ENCODE results near the gene ATXN7L3. TPM values are rescaled to one million over a fixed set of nuclear protein-coding genes. Genes with fewer than 3 reads are reported as not detected.
"Not testable (repeated sequence)": the region's sequence is repeated elsewhere in the genome, so short reads cannot be mapped to it uniquely, and the experiment has no call there.

The ATXN7L3 gene
- total and polyA plus RNA-seq, 10 of the 15 experiments (the other 5 are each of a cell fraction or from before 2014, with no cell fraction given) = 0.71 to 78.7 (median 32.7) TPM

- in situ Hi-C loops (cut with MboI) (no loop called here), intact Hi-C loops (cut with micrococcal nuclease; ENCODE audit: unreplicated experiment) (no loop called here)
- H3K9me3 ChIP-seq (replicated peaks; ENCODE audit: control insufficient read depth, insufficient read depth, low read length) = no peaks in the 10 kb centered on the region
- SMC1A ChIA-PET (ENCODE audit: uncharacterized antibody, unreplicated experiment) = interaction anchor here (0.7 to 2.4 kb wide), 6 partner anchors 11 to 100 kb away, joined by 4 to 9 read pairs (median 6); no protein-coding TSS in a partner anchor
- no peak overlapping the region for H3K27ac ChIP-seq (ENCODE audit: control insufficient read depth, insufficient read depth)
- no peak overlapping the region for H3K4me2 ChIP-seq (ENCODE audit: control insufficient read depth, insufficient read depth)
- no peak for FAIRE-seq
- RAD21 ChIA-PET (ENCODE audit: unreplicated experiment) = interaction anchor here (1.6 to 2.1 kb wide), 2 partner anchors 27 to 32 kb away, joined by 6 to 16 read pairs; partner anchors contain the start of gene UBTF
- H3K4me3 ChIP-seq = no peak overlapping the region
- no peaks in the 10 kb centered on the region for H3K36me3 ChIP-seq (ENCODE audit: control insufficient read depth in 2 of 2, insufficient read depth in 2 of 2, low read length in 1 of 2)
- POLR2A ChIA-PET = interaction anchor here (0.5 to 3.0 kb wide), 6 partner anchors 11 to 721 kb away, joined by 3 to 26 read pairs (median 4); partner anchors contain the start of gene C1QL1
- TF ChIP-seq RBBP5 (conservative IDR thresholded peaks at IDR 0.05) = no peak
- peaks cover 36% of the 10 kb centered on the region for H3K4me1 ChIP-seq (ENCODE audit: control insufficient read depth, insufficient read depth, low read length)
- WGBS (ENCODE audit: insufficient coverage, insufficient replicate concordance, low lambda C conversion rate, missing lambda C conversion rate) = 91% methylated on average over 7 of the region's 7 CpGs
- no peak for DNase-seq (ENCODE audit: low read depth, low spot score)
- H3K9ac ChIP-seq (ENCODE audit: control insufficient read depth, insufficient read depth, low read length) = no peak overlapping the region
- no peak overlapping the region for H2AFZ ChIP-seq (ENCODE audit: control insufficient read depth, low read depth, low read length)
- CTCF ChIA-PET = interaction anchor here (0.9 to 2.1 kb wide), 6 partner anchors 26 to 84 kb away, joined by 3 to 11 read pairs (median 6); no protein-coding TSS in a partner anchor
- no peaks in the 10 kb centered on the region for H3K79me2 ChIP-seq (ENCODE audit: control insufficient read depth, insufficient read depth, low read length)
- no TSS peak for BruUV-seq (replicated peaks)
- ATAC-seq = no peak
- H3K27me3 ChIP-seq (replicated peaks in 1 of 2; ENCODE audit: control insufficient read depth in 2 of 2, insufficient read depth in 2 of 2, low read length in 1 of 2) = no peaks in the 10 kb centered on the region
- H4K20me1 ChIP-seq (ENCODE audit: control insufficient read depth, insufficient read depth) = no peaks in the 10 kb centered on the region
These were observed 47.8 kb upstream of the ATXN7L3 start for GRCh38 chr17:44247440-44247841.

DNA sequence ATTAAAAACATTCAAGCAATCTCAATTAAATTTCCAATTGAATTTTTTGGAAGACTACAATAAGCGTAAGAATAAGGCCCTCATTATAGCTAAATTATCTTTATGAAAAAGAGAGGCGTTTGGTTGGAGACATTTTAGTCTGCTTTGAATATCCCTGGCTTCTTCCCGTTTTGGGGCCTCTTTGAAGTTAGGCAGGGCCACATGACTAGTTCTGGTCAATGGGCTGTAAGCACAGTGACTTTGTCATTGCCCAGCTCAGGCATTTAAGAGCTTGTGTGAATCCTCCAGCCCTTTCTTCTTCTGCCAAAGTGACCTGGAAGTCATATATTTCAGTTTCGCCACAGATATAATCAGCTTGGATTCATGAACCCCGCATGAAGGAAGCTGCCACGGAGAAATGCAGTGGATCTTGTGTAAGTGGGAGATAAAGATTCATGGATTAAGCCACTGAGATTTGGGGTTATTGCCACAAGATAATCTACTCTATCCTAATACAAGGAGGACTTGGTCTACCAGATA is 41.5 kb upstream of the ATXN7L3 start:
- H3K79me2 ChIP-seq (ENCODE audit: control insufficient read depth, insufficient read depth, low read length) = no peaks in the 10 kb centered on the region
- no peak for FAIRE-seq
- BruUV-seq (replicated peaks) = no TSS peak
- CTCF ChIA-PET = interaction anchor here (1.7 kb wide), 1 partner anchor 19 kb away, joined by 4 read pairs; no protein-coding TSS in a partner anchor
- peak; percentile 34; the same call in 1 of the 3 replicates for ATAC-seq
- 76% methylated on average over 6 of the region's 6 CpGs for WGBS (ENCODE audit: insufficient coverage, insufficient replicate concordance, low lambda C conversion rate, missing lambda C conversion rate)
- SMC1A ChIA-PET (ENCODE audit: uncharacterized antibody, unreplicated experiment) = interaction anchor here (0.6 to 0.8 kb wide), 3 partner anchors 10 to 95 kb away, joined by 3 to 5 read pairs (median 3); no protein-coding TSS in a partner anchor
- H4K20me1 ChIP-seq (ENCODE audit: control insufficient read depth, insufficient read depth) = no peaks in the 10 kb centered on the region
- POLR2A ChIA-PET = no interaction called here
- no peak overlapping the region; the same call in 1 of the 2 replicates for H3K9ac ChIP-seq (ENCODE audit: control insufficient read depth, insufficient read depth, low read length)
- H3K9me3 ChIP-seq (replicated peaks; ENCODE audit: control insufficient read depth, insufficient read depth, low read length) = no peaks in the 10 kb centered on the region
- H3K27ac ChIP-seq (ENCODE audit: control insufficient read depth, insufficient read depth) = no peak overlapping the region
- H3K4me2 ChIP-seq (ENCODE audit: control insufficient read depth, insufficient read depth) = no peak overlapping the region
- TF ChIP-seq BHLHE40 (IDR thresholded peaks at IDR 0.05; ENCODE audit: borderline replicate concordance in 1 of 2, low read depth in 2 of 2, low read length in 1 of 2) (no peak), RAD51 (IDR thresholded peaks at IDR 0.05) (peak; percentile 23; the same call in 1 of the 2 replicates), RCOR1 (conservative IDR thresholded peaks at IDR 0.05; ENCODE audit: low read depth, low read length) (no peak)
- intact Hi-C loops (cut with micrococcal nuclease; ENCODE audit: unreplicated experiment) (no loop called here), in situ Hi-C loops (cut with MboI) (no loop called here)
- H3K27me3 ChIP-seq (replicated peaks in 1 of 2; ENCODE audit: control insufficient read depth in 2 of 2, insufficient read depth in 2 of 2, low read length in 1 of 2) = no peaks in the 10 kb centered on the region
- H2AFZ ChIP-seq (ENCODE audit: control insufficient read depth, low read depth, low read length) = no peak overlapping the region
- H3K36me3 ChIP-seq (ENCODE audit: control insufficient read depth in 2 of 2, insufficient read depth in 2 of 2, low read length in 1 of 2) = no peaks in the 10 kb centered on the region
- H3K4me3 ChIP-seq = no peak overlapping the region
- peaks cover 17% of the 10 kb centered on the region for H3K4me1 ChIP-seq (ENCODE audit: control insufficient read depth, insufficient read depth, low read length)
- RAD21 ChIA-PET (ENCODE audit: unreplicated experiment) = no interaction called here
- no peak for DNase-seq (ENCODE audit: low read depth, low spot score)

- H3K4me3 ChIP-seq; H4K20me1 ChIP-seq (ENCODE audit: control insufficient read depth, insufficient read depth); intact Hi-C loops (cut with micrococcal nuclease; ENCODE audit: unreplicated experiment); POLR2A ChIA-PET; SMC1A ChIA-PET (ENCODE audit: uncharacterized antibody, unreplicated experiment); H3K27me3 ChIP-seq (replicated peaks in 1 of 2; ENCODE audit: control insufficient read depth in 2 of 2, insufficient read depth in 2 of 2, low read length in 1 of 2); H3K9ac ChIP-seq (ENCODE audit: control insufficient read depth, insufficient read depth, low read length); H3K79me2 ChIP-seq (ENCODE audit: control insufficient read depth, insufficient read depth, low read length); H3K36me3 ChIP-seq (ENCODE audit: control insufficient read depth in 2 of 2, insufficient read depth in 2 of 2, low read length in 1 of 2); H3K4me2 ChIP-seq (ENCODE audit: control insufficient read depth, insufficient read depth); H2AFZ ChIP-seq (ENCODE audit: control insufficient read depth, low read depth, low read length); in situ Hi-C loops (cut with MboI); H3K27ac ChIP-seq (ENCODE audit: control insufficient read depth, insufficient read depth); H3K9me3 ChIP-seq (replicated peaks; ENCODE audit: control insufficient read depth, insufficient read depth, low read length); CTCF ChIA-PET; RAD21 ChIA-PET (ENCODE audit: unreplicated experiment); BruUV-seq (replicated peaks); ATAC-seq; DNase-seq (ENCODE audit: low read depth, low spot score); FAIRE-seq: not testable (repeated sequence)
- H3K4me1 ChIP-seq (ENCODE audit: control insufficient read depth, insufficient read depth, low read length) = peaks cover 23% of the 10 kb centered on the region
- 76% methylated on average over 17 of the region's 28 CpGs for WGBS (ENCODE audit: insufficient coverage, insufficient replicate concordance, low lambda C conversion rate, missing lambda C conversion rate)
These were observed 38.2 kb upstream of the ATXN7L3 start for GRCh38 chr17:44237886-44238285.
